ENCODE results near the gene GRIK3.

The GRIK3 gene

GRCh38 chr1:36752891-36753361 is 281.4 kb downstream of the GRIK3 start:
- DNase-seq, result no peak

- no peak for DNase-seq
These were observed 281.9 kb downstream of the GRIK3 start for GRCh38 chr1:36752431-36752830.

GRCh38 chr1:36751525-36751924 is 282.8 kb downstream of the GRIK3 start:
- no peak for DNase-seq

GRCh38 chr1:36748466-36748865 is 285.8 kb downstream of the GRIK3 start:
- no peak for DNase-seq
